ENCODE results near the gene UCP2. TPM values are rescaled to one million over a fixed set of nuclear protein-coding genes. Genes with fewer than 3 reads are reported as not detected.

UCP2 gene
- total RNA-seq, 1 donor from 2014 or later: 338 TPM

GRCh38 chr11:73972620-73973449 lies 9.8 kb downstream of the UCP2 start:
- intact Hi-C loops (cut with micrococcal nuclease): loop anchor here (5.0 kb wide), 1 partner anchor 34 kb away; the partner anchor contains the start of gene UCP3

GRCh38 chr11:73972187-73972586 lies 10.5 kb downstream of the UCP2 start:
- intact Hi-C loops (cut with micrococcal nuclease): loop anchor here (5.0 kb wide), 1 partner anchor 35 kb away; the partner anchor contains the start of gene UCP3

- intact Hi-C loops (cut with micrococcal nuclease): loop anchor here (5.0 kb wide), 1 partner anchor 36 kb away; the partner anchor contains the start of gene UCP3
Observed at GRCh38 chr11:73971175-73971719, 11.4 kb downstream of the UCP2 start.

GRCh38 chr11:73969991-73970800 lies 12.4 kb downstream of the UCP2 start:
- intact Hi-C loops (cut with micrococcal nuclease): loop anchor here (5.0 to 10.0 kb wide), 2 partner anchors 37 to 285 kb away; partner anchors contain the start of gene UCP3

- intact Hi-C loops (cut with micrococcal nuclease): loop anchor here (10.0 kb wide), 1 partner anchor 286 kb away; no protein-coding TSS in a partner anchor
Observed at GRCh38 chr11:73969091-73969490, 13.6 kb downstream of the UCP2 start.

- intact Hi-C loops (cut with micrococcal nuclease): loop anchor here (10.0 kb wide), 1 partner anchor 286 kb away; no protein-coding TSS in a partner anchor
Observed at GRCh38 chr11:73968356-73968966, 14.2 kb downstream of the UCP2 start.

- intact Hi-C loops (cut with micrococcal nuclease): loop anchor here (10.0 kb wide), 1 partner anchor 289 kb away; no protein-coding TSS in a partner anchor
Observed at GRCh38 chr11:73965764-73966121, 16.9 kb downstream of the UCP2 start.

GRCh38 chr11:73965076-73965763 lies 17.4 kb downstream of the UCP2 start:
- intact Hi-C loops (cut with micrococcal nuclease): loop anchor here (10.0 kb wide), 1 partner anchor 290 kb away; no protein-coding TSS in a partner anchor

GRCh38 chr11:73963861-73964260 lies 18.8 kb downstream of the UCP2 start:
- intact Hi-C loops (cut with micrococcal nuclease): loop anchor here (1.0 to 10.0 kb wide), 4 partner anchors 126 to 357 kb away; partner anchors contain the start of genes C2CD3 and PPME1

GRCh38 chr11:73962101-73962705 lies 20.4 kb downstream of the UCP2 start:
- intact Hi-C loops (cut with micrococcal nuclease): loop anchor here (10.0 kb wide), 1 partner anchor 293 kb away; no protein-coding TSS in a partner anchor

- intact Hi-C loops (cut with micrococcal nuclease): loop anchor here (10.0 kb wide), 1 partner anchor 293 kb away; no protein-coding TSS in a partner anchor
Observed at GRCh38 chr11:73961321-73961720, 21.3 kb downstream of the UCP2 start.

GRCh38 chr11:73958521-73959141 lies 24.0 kb downstream of the UCP2 start:
- intact Hi-C loops (cut with micrococcal nuclease): no loop called here

GRCh38 chr11:73957654-73958361 lies 24.8 kb downstream of the UCP2 start:
- intact Hi-C loops (cut with micrococcal nuclease): no loop called here

- intact Hi-C loops (cut with micrococcal nuclease): no loop called here
Observed at GRCh38 chr11:73956876-73957653, 25.6 kb downstream of the UCP2 start.

GRCh38 chr11:73951797-73952196 lies 30.8 kb downstream of the UCP2 start:
- intact Hi-C loops (cut with micrococcal nuclease): no loop called here

GRCh38 chr11:73950869-73951710 lies 31.6 kb downstream of the UCP2 start, which contains the start of gene DNAJB13:
TSS of gene DNAJB13 (plus strand) at chr11:73951026. CDS start at chr11:73951070, 44 bp downstream.
- intact Hi-C loops (cut with micrococcal nuclease): no loop called here

- intact Hi-C loops (cut with micrococcal nuclease): no loop called here
Observed at GRCh38 chr11:73949912-73950311, 32.7 kb downstream of the UCP2 start.

Data from T-helper 2 cell treated with Interferon-gamma antibody and Interleukin-4, amounts not matched to agents 100 ng/mL and 5 ng/mL, for 36 hours (primary cell).